Glomerular visceral epithelial cell (primary cell): ENCODE results near the gene ZNF362.

Experiments
- DNase-seq: peaks from one replicate; pipeline ENCODE4 v3.0.0-alpha.2; 2016; ENCODE audit errors: extremely low spot score

The ZNF362 gene

GRCh38 chr1:33267468-33268205 is 11.3 kb downstream of the ZNF362 start:
- no peak for DNase-seq

GRCh38 chr1:33268457-33268856 is 12.2 kb downstream of the ZNF362 start:
- no peak for DNase-seq

- DNase-seq: no peak
These were observed 12.8 kb downstream of the ZNF362 start for GRCh38 chr1:33268927-33269610.

- DNase-seq: no peak
These were observed 13.3 kb downstream of the ZNF362 start for GRCh38 chr1:33269621-33270020.

- no peak for DNase-seq
These were observed 14.1 kb downstream of the ZNF362 start for GRCh38 chr1:33270379-33270778.

GRCh38 chr1:33270808-33271465 is 14.6 kb downstream of the ZNF362 start:
- no peak for DNase-seq

- no peak for DNase-seq
These were observed 15.6 kb downstream of the ZNF362 start for GRCh38 chr1:33271666-33272505.

- DNase-seq: no peak
These were observed 16.2 kb downstream of the ZNF362 start for GRCh38 chr1:33272509-33272908.

GRCh38 chr1:33272930-33273329 is 16.6 kb downstream of the ZNF362 start:
- no peak for DNase-seq

- no peak for DNase-seq
These were observed 17.1 kb downstream of the ZNF362 start for GRCh38 chr1:33273406-33273805.

- DNase-seq: no peak
These were observed 17.7 kb downstream of the ZNF362 start for GRCh38 chr1:33273961-33274371.

GRCh38 chr1:33274446-33274845 is 18.2 kb downstream of the ZNF362 start:
- DNase-seq: no peak

GRCh38 chr1:33275195-33275594 is 18.9 kb downstream of the ZNF362 start:
- DNase-seq: no peak

GRCh38 chr1:33275706-33276572 is 19.6 kb downstream of the ZNF362 start:
- no peak for DNase-seq

GRCh38 chr1:33276573-33277298 is 20.4 kb downstream of the ZNF362 start:
- DNase-seq: no peak

GRCh38 chr1:33277488-33278084 is 21.3 kb downstream of the ZNF362 start:
- no peak for DNase-seq

GRCh38 chr1:33280091-33280661 is 23.9 kb downstream of the ZNF362 start:
- no peak for DNase-seq

GRCh38 chr1:33281554-33282303 is 25.4 kb downstream of the ZNF362 start:
- no peak for DNase-seq

GRCh38 chr1:33282791-33283190 is 26.5 kb downstream of the ZNF362 start:
- no peak for DNase-seq
